Breast epithelium (tissue), 4 donors: ENCODE results near the gene CRACDL. TPM values are rescaled to one million over a fixed set of nuclear protein-coding genes. Genes with fewer than 3 reads are reported as not detected.

ENCODE experiments used
- DNase-seq, 2 donors: peaks; one replicate each; pipeline ENCODE4 v3.0.0-alpha.2; 2019; ENCODE audit warnings: low spot score in 2 of 2
- H3K27ac ChIP-seq, 2 donors: fragments of 200-600 bp; sonication (generic) in 1 of 2; one replicate each; pipeline ENCODE4 v1.5.1; 2016 to 2019; ENCODE audit warnings: mild to moderate bottlenecking in 1 of 2
- H3K27me3 ChIP-seq, 2 donors: fragments of 200-600 bp; sonication (generic) in 1 of 2; one replicate each; pipeline versions ENCODE4 v1.5.1 to v1.6.0; 2017 to 2019; ENCODE audit warnings: control low read depth in 1 of 2, mild to moderate bottlenecking in 1 of 2
- H3K36me3 ChIP-seq: fragments of 200-600 bp; one replicate; pipeline ENCODE4 v1.5.1; 2019
- H3K4me1 ChIP-seq, 2 donors: fragments of 200-600 bp; sonication (generic); one replicate each; pipeline ENCODE4 v1.5.1; 2016 to 2019; ENCODE audit warnings: control low read depth in 1 of 2
- H3K4me3 ChIP-seq, 3 donors: fragments of 200-600 bp; sonication (generic); 1 replicate in 2 of 3; 2 replicates in 1 of 3; pipeline ENCODE4 v1.5.1; 2016 to 2019; ENCODE audit warnings: mild to moderate bottlenecking in 3 of 3, moderate library complexity in 2 of 3
- H3K9me3 ChIP-seq, 2 donors: fragments of 200-600 bp; sonication (generic) in 1 of 2; one replicate each; pipeline ENCODE4 v1.5.1; 2016 to 2019; ENCODE audit warnings: control low read depth in 1 of 2
- CTCF ChIP-seq, 3 donors: fragments of 450-650 bp; IDR thresholded peaks; one replicate each; pipeline ENCODE4 v1.5.1; 2016 to 2017; ENCODE audit warnings: antibody characterized with exemption in 3 of 3, mild to moderate bottlenecking in 3 of 3, moderate library complexity in 3 of 3
- POLR2A ChIP-seq: fragments of 450-650 bp; IDR thresholded peaks from one replicate; pipeline ENCODE4 v1.6.1; 2016; ENCODE audit warnings: antibody characterized with exemption, mild to moderate bottlenecking, moderate library complexity
- POLR2AphosphoS5 ChIP-seq, 3 donors: sonication (generic); formaldehyde crosslinking; IDR thresholded peaks; one replicate each; pipeline ENCODE4 v1.6.1; 2017; ENCODE audit warnings: antibody characterized with exemption in 3 of 3
- intact Hi-C: fragments of 100-400 bp; cut with DNase I; formaldehyde crosslinking; loops from one replicate; pipeline ENCODE4 v1.15.1; 2023; ENCODE audit warnings: low total_unique reads
- total RNA-seq, 3 donors: library from RNA; depleted of rRNA; stranded (reverse); fragments of >200 nt; gene quantifications; one replicate each; pipeline ENCODE4 v1.1.0, GENCODE V29; 2016

Gene CRACDL
- total RNA-seq, 3 donors from 2014 or later, result 0.96 to 12.1 (median 10.8) TPM

GRCh38 chr2:98896944-98897343 lies 39.1 kb downstream of the CRACDL start:
- intact Hi-C loops, result no loop called here
- H3K27ac ChIP-seq, result no peak overlapping the region
- H3K4me3 ChIP-seq, result no peak overlapping the region
- H3K36me3 ChIP-seq, result no peaks in the 10 kb centered on the region
- H3K9me3 ChIP-seq, result no peaks in the 10 kb centered on the region
- TF ChIP-seq POLR2A (no peak), POLR2AphosphoS5 (IDR thresholded peaks at IDR 0.05) (no peak), CTCF (IDR thresholded peaks at IDR 0.05) (no peak)
- no peaks in the 10 kb centered on the region for H3K4me1 ChIP-seq
- DNase-seq, result no peak
- H3K27me3 ChIP-seq, result no peaks in the 10 kb centered on the region

GRCh38 chr2:98896416-98896815 lies 39.6 kb downstream of the CRACDL start:
- DNase-seq, result no peak
- Histone ChIP-seq H3K9me3 (no peaks in the 10 kb centered on the region), H3K4me3 (no peak overlapping the region), H3K27ac (no peak overlapping the region), H3K4me1 (no peaks in the 10 kb centered on the region), H3K36me3 (no peaks in the 10 kb centered on the region), H3K27me3 (no peaks in the 10 kb centered on the region)
- TF ChIP-seq CTCF (IDR thresholded peaks at IDR 0.05), result no peak
- intact Hi-C loops, result no loop called here

GRCh38 chr2:98895901-98896300 lies 40.1 kb downstream of the CRACDL start:
- Histone ChIP-seq H3K27ac (no peak overlapping the region), H3K27me3 (no peaks in the 10 kb centered on the region), H3K4me3 (no peak overlapping the region), H3K36me3 (no peaks in the 10 kb centered on the region), H3K9me3 (no peaks in the 10 kb centered on the region), H3K4me1 (no peaks in the 10 kb centered on the region)
- intact Hi-C loops, result no loop called here
- TF ChIP-seq POLR2A, result no peak
- TF ChIP-seq CTCF (IDR thresholded peaks at IDR 0.05), result no peak
- TF ChIP-seq POLR2AphosphoS5 (IDR thresholded peaks at IDR 0.05), result no peak
- DNase-seq, result peak in 1 of 2 donors; percentile 14

- no peaks in the 10 kb centered on the region for H3K4me1 ChIP-seq
- intact Hi-C loops, result no loop called here
- no peak overlapping the region for H3K4me3 ChIP-seq
- no peak for TF ChIP-seq POLR2AphosphoS5 (IDR thresholded peaks at IDR 0.05)
- no peak for TF ChIP-seq CTCF (IDR thresholded peaks at IDR 0.05)
- no peak for TF ChIP-seq POLR2A
- no peak overlapping the region for H3K27ac ChIP-seq
- H3K27me3 ChIP-seq, result no peaks in the 10 kb centered on the region
- peak in 1 of 2 donors; percentile 5 for DNase-seq
- no peaks in the 10 kb centered on the region for H3K9me3 ChIP-seq
- no peaks in the 10 kb centered on the region for H3K36me3 ChIP-seq
These were observed 40.8 kb downstream of the CRACDL start for GRCh38 chr2:98895221-98895620.

- intact Hi-C loops, result no loop called here
- Histone ChIP-seq H3K27me3 (no peaks in the 10 kb centered on the region), H3K36me3 (no peaks in the 10 kb centered on the region), H3K4me3 (no peak overlapping the region), H3K4me1 (no peaks in the 10 kb centered on the region), H3K9me3 (no peaks in the 10 kb centered on the region), H3K27ac (no peak overlapping the region)
- no peak for DNase-seq
- TF ChIP-seq POLR2AphosphoS5 (IDR thresholded peaks at IDR 0.05) (no peak), CTCF (IDR thresholded peaks at IDR 0.05) (no peak)
These were observed 41.6 kb downstream of the CRACDL start for GRCh38 chr2:98894331-98895000.
